GM19238 (cell line): ENCODE measurements around the gene CSNK2A1.
A peak's percentile ranks its signal among the peaks of the same experiment; 100 is the strongest.

Experiments used
- DNase-seq: peaks from one replicate; pipeline ENCODE4 v3.0.0; 2011; ENCODE audit warnings: low spot score; ENCODE audit not compliant: insufficient read length

Gene CSNK2A1

DNA sequence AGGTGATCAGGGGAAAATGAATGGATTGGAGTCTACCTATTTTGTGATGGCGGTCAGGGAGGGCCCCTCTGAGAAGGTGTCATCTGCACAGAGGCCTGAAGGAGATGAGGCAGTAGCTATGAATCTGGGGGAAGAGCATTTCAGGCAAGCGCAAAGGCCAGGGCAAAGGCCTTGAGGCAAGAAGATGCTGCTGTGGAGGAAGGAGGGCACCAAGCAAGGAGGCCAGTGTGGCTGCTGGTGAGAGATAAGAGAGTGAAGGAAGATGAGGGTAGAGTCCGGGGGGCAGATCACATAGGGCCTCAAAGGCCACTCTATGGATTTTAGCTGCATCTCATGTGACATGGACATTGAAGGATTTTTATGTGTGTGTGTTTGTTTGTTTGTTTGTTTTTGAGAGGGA lies 20.6 kb upstream of the CSNK2A1 start:
- DNase-seq = no peak

DNA sequence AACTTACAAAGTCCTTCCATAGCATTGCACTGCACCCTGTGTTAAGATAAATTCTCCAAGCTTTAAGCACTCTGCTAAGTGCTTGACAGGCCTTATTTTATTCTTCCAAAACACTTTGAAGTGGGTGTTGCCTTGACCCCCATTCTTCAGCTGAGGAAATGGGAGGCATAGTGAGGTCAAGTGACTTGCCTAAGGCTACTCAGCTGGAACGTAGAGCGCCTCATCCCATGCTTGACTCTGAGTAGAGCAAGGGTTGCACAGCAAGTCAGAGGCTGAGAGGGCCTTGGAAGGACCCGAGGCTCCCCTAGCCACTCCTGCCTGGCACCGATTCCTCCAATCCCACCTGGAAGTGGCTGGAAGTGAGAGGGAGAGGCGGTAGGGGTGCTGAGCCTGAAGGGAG lies 19.6 kb upstream of the CSNK2A1 start:
- no peak for DNase-seq

DNA sequence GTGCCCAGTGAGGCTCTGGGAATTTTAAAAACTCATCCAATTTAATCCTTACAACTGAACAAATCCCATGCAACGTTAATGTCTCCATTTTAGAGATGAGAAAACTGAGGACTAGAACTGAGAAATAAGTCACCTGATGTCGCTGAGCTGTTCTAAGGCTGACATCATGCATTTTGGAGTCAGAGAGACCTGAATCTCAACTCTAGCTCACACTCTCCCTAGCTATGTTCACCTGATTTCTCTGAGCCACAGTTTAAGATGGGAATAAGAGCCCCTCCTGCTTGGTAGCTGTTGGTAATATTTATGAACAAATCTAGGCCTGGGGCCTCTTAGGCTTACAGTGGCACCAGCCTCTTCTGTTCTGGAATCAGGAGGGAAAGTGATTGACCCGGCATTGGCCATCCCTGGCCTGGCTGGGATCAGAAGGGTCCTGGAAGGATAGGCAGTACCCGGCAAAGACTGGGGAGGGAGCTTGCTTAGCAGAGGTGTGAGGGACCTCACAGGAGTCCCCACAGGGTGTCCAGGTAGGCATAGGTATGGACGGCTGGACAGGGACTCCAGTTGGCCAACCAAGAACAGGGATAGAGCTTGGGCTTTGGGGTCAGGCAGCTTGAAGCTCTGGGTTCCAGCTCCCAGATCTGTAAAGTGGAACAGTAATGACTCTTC lies 18.8 kb upstream of the CSNK2A1 start:
- DNase-seq = no peak

DNA sequence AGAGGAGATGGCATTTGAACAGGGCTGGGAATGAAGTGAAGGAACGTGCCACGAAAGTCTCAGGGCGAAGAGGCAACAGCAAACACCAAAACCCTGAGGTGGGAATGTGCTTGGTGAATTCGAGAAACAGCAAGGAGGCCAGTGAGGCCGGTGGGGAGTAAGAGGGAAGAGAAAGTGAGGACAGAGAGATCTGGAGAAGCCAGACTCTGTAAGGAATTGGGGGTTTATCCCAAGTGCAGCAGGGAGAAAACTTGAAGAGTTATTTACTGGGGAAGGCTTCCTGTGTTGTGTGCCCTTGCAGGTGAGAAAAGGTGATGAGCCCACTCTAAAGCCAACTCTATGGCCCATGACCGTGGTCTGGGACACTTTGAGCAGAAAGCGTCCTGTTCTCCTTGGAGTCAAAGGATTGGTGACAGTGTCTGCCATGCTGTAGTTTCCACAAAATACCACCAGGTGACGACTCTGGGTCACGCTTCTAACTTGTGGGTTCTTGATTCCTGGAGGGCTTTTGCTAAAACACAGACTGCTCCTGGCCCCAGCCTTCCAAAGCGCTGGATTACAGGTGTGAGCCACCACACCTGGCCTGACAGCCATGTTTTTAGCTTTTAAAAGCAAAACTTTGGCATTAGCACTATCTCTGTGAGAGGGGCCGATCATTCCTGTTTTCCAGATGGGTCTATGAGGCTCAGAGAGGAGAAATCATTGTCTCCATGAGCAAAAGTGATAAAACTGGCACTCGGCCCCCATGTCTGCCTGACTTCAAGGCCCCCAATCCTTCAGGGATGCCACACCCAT lies 18.0 kb upstream of the CSNK2A1 start:
- peak; percentile 54 for DNase-seq

DNA sequence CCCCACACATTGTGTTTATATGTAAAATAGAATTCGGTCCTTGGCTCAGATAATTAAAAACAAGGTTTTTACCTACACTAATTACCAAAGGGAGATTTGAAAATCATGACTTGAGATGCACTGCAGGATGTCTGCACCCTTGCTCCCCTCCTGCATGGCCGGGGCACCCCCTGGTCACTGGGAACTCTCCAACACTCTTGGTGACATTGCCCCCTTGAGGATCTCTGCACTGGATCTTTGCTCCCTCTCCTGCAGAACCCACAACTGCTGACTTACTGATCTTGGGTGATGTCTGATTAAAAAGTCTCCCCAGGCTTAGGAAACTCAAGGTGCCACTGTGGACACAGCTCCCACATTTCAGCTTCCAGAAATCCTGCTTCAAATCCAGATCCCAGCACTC lies 17.1 kb upstream of the CSNK2A1 start:
- no peak for DNase-seq

DNA sequence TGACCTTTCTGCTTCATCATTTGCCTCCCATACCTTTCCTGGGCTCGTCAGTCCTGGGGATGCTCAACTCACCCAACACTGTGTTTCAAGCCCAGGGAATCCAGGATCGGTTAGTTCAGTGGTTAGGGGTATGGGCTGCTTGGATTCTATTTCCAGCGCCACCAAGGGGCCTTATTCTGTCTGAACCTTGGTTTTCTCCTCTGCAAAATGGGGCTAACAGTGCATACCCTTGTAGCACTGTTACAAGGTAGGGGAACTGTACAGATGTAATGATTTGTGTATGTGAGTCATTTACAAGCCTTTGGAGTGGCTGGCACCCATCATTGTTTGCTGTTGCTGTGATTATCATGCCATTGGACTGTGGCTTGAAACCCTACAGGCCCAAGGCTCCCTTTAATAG lies 14.5 kb upstream of the CSNK2A1 start:
- DNase-seq = no peak

DNA sequence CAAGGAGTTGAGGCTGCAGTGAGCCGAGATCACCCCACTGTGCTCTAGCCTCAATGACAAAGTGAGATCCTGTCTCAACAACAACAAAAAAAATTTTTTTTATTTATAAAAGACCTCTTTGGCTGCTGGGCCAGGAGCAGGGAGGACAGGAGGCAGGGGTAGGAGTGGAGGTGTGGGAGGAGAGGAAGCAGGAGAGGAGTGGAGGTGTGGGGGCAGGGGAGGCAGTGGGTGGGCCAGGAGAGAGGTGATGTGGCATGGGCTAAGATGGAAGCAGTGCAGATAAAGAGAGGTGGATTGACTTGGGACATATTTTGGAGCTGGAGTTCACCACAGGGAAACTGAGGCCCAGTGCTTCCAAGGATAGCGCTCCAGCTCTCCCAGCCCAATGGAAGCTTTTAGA lies 13.4 kb upstream of the CSNK2A1 start:
- DNase-seq = no peak

DNA sequence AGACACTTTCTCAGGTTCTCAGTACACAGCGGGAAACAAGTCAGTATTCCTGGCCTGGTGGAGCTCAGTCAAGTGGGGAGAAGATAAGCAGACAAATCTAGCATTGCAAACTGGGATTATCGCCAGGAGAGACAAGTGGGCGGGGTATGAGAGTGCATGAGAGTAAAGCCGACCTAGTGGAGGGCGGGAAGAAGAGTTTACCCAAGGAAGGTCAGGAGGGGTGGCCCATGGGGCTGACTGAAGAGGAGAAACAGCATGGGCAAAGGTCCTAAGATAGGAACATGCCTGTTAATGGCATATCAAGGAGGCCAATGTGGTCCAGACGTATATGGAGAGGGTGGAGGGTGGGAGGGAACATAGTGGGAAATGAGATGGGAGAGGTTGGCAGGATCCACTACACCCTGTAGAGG lies 12.4 kb upstream of the CSNK2A1 start:
- no peak for DNase-seq

DNA sequence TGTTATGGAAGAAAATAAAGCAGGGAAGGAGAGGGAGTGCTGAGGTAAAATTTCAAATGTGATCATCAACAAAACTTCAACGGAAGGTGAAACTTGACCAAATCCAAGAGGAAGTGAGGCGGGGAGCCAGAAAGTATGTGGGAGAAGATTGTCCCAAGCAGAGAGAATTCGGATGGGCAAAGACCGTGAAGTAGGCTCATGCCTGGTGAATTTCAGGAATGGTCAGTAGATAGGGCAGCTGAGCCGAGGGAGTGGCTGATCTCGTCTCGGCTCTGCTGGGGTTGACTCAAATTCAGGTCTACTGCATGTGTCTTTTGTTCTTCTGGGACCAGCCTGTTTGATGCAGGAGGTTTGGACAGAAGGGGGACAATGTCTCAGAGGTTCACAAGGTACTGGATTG lies 7.0 kb upstream of the CSNK2A1 start:
- no peak for DNase-seq

DNA sequence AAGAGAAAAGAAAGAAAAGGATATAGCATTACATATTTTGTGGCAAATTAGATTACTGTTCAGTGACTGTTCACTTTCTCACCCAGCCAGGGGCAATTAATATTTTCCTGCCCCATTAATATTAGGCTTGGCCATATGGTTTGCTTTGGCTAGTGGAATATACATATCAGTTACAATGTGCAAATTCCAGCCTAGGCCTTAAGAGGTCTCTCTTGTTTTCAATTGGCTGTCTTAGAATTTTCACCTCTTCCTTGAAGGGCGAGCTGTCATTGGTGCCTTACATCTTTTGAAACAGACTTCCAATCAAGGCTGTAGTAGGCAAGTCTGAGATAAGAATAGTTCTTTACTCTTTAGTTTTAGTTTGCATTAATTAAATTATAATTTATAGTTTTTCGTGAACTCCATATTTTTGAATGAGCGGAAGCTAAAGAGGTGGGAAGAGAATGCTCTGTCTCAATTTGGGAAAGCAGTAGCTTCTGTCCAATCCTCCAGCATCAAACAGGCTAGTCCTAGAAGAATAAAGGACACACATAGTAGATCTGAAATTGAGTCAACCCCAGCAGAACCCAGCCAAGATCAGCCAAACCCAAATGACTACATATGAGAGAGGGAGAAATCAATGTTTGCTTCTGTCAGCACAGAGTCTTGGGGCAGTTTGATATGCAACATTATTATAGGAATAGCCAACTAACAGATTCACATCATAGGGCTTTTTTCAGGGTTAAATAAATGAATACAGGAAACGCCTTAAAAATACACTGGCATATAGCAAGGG lies 6.3 kb upstream of the CSNK2A1 start:
- DNase-seq = no peak

DNA sequence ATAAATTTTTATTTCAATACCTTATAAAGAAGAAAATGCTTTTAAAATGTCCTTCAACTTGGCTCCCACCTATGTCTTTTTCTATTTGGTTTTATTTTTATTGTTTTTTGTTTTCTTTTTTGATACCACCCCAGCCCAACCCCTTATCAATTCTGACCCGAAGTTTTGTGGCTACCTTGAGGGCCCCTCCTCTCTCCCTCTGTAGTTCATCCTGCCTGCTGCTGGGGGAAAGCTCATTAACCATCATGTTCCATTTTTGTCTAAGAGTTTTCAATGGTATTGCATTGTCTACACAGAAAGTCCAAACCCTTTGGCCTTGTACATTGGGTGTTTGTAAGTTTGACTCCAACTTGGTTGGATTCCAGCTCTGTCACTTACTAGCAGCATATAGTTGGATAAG lies 5.3 kb upstream of the CSNK2A1 start:
- DNase-seq = no peak

DNA sequence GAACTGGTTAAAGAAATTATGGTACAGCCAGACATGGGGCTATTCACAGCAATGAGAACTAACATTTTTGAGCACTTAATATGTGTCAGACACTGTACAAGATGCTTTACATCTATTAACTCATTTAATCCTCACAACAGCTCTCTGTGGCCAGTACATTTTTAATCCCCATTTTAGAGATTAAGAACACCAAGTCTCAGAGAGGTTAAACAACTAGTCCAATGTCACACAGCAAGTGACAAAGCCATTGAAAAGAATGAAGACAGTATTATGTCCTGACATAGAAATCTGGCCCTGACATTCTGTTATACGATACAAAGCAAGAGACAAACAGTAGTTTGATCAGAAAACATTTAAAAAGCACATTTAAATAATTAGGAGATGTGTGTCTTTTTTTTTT lies 3.8 kb upstream of the CSNK2A1 start:
- no peak for DNase-seq

DNA sequence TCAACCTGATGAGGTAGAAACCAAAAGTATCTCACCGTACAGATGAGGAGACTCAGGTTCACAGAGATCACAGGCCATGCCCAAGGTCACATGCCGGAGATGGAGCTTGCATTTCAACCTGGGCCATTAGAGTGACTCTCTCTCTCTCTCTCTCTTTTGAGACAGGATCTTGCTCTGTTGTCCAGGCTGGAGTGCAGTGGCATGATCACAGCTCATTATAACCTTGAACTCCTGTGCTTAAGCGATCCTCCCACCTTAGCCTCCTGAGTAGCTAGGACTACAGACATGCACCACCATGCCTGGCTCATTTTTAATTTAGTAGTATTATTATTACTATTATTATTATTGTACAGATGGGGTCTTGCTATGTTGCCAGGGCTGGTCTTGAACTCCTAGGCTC lies 2.8 kb upstream of the CSNK2A1 start:
- DNase-seq = no peak

DNA sequence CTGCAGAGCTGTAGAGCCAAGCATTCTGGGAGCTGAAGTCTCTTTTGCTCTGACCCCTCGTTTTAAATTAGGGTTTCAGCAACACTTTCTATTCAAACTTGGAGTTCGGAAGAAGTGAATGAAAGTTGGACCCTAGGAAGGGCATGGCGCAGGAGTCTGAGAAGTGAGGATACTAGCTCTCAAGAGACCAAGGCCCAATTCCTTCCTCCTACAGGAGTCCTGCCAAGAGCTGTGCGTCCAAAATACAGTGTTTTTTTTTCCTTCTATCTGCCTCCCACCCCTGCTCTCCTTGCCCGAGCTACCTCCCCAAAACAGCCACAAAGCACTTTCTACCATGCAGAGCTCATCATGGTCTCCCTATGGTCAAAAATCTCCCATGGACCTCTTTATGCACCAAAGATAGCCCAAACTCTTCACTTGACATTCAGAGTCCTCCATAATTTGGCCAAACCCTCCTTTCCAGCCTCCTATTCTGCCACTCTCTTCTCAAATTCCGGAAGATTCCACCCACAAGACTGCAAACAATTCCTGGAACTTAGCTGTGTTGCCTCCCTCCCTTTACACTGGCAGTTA lies 649 bp upstream of the CSNK2A1 start:
- DNase-seq = no peak

DNA sequence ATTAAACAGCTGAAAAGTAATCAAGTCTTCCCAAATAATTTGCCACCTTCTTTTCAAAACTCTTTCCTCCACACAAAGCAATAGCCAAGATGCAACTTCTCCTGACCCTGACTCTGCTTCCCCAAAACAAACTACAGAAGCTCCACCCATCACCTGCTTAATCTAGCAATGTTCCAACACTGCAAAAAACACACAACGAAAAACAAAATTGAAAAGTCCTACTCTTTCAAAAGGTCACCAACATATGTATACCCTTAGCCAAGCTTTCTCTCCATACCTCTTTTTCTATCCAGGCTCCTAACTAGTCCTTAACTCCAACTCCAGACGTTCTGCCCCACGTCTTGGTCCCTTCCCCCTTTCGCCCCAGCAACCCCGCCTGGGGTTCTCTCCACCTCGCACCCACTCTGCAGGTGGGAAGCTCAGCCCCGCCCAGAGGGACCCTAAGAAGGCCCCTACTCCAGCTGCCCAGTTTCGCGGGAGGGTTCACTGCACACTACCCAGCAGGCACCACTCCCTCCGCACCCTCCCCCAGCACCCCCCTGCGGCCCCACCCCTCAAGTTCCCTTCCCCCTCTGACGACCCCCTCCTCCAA lies 717 bp downstream of the CSNK2A1 start:
- DNase-seq = peak; percentile 44

DNA sequence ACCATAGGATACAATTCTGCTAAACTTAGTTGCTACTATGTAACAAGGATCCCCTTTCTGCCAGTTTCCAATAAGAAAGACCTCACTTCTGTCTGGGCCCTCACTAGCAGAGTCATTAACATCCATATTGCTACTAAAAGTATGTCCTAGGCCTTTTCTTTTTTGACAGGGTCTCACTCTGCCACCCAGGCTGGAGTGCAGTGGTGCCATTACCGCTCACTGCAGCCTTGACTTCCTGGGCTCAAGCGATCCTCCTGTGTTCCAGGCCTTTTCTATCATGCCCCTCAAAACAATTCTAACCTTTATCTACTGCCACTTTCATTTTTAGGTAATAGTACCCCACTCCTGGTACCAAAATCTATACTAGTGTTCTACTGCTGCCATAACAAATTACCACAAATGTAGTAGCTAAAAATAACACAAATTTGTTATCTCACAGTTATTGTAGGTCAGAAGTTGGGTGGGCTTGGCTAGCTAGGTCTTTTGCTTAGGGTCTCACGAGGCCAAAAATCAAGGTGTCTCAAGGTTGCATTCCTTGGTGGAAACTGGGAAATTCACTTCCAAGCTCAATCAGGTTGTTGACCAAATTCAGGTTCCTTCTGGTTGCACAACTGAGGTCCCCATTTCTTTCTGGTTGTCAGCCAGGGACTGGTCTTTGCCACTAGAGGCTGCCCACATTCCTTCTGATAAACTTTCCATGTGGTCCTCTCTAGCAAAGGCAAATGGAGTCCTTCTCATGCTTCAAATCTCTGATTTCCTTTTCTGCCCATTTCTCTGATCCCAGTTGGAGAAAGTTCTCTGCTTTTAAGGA lies 3.0 kb downstream of the CSNK2A1 start:
- DNase-seq = no peak

DNA sequence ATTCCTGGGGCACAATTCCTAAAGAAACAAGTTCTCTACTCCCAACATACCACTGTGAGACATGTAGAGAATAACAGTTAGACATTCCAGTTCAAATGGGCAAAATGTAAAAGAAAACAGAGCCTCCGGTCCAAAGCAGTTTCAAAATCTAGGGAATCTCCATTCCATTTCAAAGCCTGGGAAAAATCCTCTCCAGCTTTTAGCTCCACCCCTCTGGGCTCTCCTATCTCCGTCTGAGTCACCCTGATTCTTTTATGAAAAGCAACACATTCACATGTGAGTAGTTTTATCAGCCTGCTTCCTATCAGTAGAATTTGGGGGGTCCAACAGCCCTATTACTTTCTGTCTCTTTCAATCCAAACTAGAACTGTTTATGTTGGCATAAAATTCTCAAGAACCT lies 3.7 kb downstream of the CSNK2A1 start:
- DNase-seq = no peak

DNA sequence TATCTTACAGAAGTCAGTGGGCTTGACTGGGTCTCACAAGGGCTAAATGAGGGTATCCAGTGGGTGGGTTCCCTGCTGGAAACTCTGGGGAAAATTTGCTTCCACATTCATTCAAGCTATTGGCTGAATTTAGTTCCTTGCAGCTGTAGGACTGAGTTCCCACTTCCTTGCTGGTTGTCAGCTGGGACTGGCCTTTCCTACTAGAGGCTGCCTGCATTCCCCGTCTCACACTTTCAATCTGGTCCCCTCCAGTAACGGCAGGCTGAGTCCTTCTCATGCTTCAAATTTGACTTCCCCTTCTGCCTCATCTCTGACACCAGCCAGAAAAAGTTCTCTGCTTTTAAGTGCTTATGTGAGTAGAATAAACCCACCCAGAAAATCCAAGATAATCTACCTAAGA lies 4.4 kb downstream of the CSNK2A1 start:
- DNase-seq = no peak

DNA sequence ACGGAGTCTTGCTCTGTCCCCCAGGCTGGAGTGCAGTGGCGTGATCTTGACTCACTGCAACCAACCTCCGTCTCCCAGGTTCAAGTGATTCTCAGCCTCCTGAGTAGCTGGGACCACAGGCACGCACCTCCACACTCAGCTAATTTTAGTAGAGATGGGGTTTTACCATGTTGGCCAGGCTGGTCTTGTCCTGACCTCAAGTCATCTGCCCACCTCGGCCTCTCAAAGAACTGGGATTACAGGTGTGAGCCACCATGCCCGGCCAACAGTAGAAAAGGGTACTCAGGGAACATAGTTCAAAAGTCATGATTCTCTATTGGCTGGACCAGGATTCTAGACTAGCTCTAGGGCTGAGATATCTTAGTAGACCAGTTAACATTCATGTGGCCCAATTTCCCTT lies 5.6 kb downstream of the CSNK2A1 start:
- DNase-seq = no peak

DNA sequence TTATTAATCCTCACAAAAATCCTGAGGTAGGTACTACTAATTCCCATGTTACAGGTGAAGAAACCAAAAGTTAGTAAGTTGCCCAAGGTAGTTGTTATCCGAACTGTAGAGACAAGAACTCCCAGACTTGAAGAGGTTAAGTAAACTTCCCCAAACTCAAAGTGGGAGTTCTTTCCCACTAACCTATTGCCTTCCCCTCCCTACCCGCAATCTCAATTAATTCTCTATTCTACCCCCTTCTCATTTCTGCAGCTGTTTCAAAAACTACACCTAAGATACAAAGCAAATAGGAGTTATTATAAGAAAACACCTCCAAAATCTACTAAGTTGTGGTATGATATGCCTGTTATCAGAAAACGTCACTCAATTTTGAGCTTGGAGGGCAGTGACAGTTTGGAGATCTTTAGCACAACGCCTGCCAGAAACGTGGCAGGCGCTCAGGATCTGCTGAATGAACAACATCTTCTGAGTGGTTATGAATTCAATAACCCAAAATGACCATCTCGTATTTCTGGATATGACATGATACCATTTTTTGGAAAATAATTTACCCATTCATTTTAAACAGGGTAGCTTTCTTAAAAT lies 7.1 kb downstream of the CSNK2A1 start:
- DNase-seq = no peak

DNA sequence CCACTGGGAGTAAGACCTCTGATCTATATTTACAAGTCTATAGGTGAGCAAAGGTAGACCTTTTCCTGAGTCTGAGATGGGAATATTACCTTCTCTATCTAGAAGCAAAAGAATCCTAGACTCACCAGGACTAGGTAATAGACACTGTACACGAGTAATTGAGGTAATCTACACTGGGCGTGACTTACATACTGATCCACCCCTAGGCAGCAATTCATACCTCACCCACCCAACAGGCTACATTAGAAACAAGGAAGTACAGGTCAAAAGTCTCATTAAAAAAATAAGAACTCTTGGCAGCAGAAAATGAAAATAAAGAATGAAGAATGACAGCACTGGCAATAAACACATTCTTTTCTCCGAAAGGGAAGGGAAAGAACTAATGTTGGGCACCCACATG lies 7.6 kb downstream of the CSNK2A1 start:
- no peak for DNase-seq
